Measurements from ENCODE around the gene SORBS2. TPM values are rescaled to one million over a fixed set of nuclear protein-coding genes. Genes with fewer than 3 reads are reported as not detected.

The SORBS2 gene
- total RNA-seq, 4 donors from 2014 or later, result 17.4 to 40.8 (median 21.9) TPM

- WGBS, result 34% methylated on average over 21 of the region's 21 CpGs
- peak in 1 of 2 donors; percentile 80 for DNase-seq (ENCODE audit: low spot score in 2 of 2)
- Histone ChIP-seq H3K27ac (peak overlapping the region; percentile 91), H3K27me3 (no peaks in the 10 kb centered on the region), H3K9me3 (no peaks in the 10 kb centered on the region), H3K36me3 (no peaks in the 10 kb centered on the region), H3K4me1 (peaks cover 25% of the 10 kb centered on the region), H3K4me3 (no peak overlapping the region)
- TF ChIP-seq POLR2A (IDR thresholded peaks at IDR 0.05) (no peak), POLR2AphosphoS5 (IDR thresholded peaks at IDR 0.05) (no peak), CTCF (IDR thresholded peaks at IDR 0.05) (no peak), EP300 (IDR thresholded peaks at IDR 0.05) (no peak)
Measured at GRCh38 chr4:185567381-185568376, 244.3 kb downstream of the SORBS2 start.

DNA sequence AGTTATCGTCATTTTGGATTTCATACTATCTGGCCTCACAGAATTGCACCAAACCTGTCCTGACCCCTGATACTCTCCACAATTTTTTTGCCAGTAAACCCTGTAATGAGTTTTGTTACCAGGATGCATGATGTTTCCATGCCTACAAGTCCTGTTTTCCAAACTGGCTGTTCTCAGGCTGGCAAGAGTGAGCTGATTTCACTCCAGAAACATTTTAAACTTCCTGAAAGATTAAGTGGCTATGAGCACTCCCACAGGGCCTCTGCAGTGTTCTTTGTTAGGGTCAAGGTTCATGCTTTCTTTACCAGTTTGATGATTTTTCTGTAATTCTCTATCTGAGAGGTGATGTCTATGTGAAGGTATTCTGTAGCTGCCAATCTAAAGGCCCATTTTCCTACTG lies 245.0 kb downstream of the SORBS2 start:
- DNase-seq (ENCODE audit: low spot score in 2 of 2), result no peak
- Histone ChIP-seq H3K27me3 (no peaks in the 10 kb centered on the region), H3K36me3 (no peaks in the 10 kb centered on the region), H3K27ac (peak overlapping the region; percentile 91), H3K4me3 (no peak overlapping the region), H3K9me3 (no peaks in the 10 kb centered on the region), H3K4me1 (peaks cover 25% of the 10 kb centered on the region)
- TF ChIP-seq CTCF (IDR thresholded peaks at IDR 0.05), result no peak
- TF ChIP-seq POLR2AphosphoS5 (IDR thresholded peaks at IDR 0.05), result no peak
- no peak for TF ChIP-seq POLR2A (IDR thresholded peaks at IDR 0.05)
- TF ChIP-seq EP300 (IDR thresholded peaks at IDR 0.05), result no peak
- 26% methylated on average over 1 of the region's 1 CpG for WGBS

- H3K36me3 ChIP-seq, result no peaks in the 10 kb centered on the region
- peaks cover 25% of the 10 kb centered on the region for H3K4me1 ChIP-seq
- H3K27ac ChIP-seq, result peak overlapping the region; percentile 91
- TF ChIP-seq CTCF (IDR thresholded peaks at IDR 0.05) (no peak), POLR2AphosphoS5 (IDR thresholded peaks at IDR 0.05) (no peak), POLR2A (IDR thresholded peaks at IDR 0.05) (no peak), EP300 (IDR thresholded peaks at IDR 0.05) (no peak)
- H3K4me3 ChIP-seq, result no peak overlapping the region
- no peak for DNase-seq (ENCODE audit: low spot score in 2 of 2)
- no peaks in the 10 kb centered on the region for H3K27me3 ChIP-seq
- WGBS, result 44% methylated on average over 8 of the region's 8 CpGs
- H3K9me3 ChIP-seq, result no peaks in the 10 kb centered on the region
Measured at GRCh38 chr4:185566425-185566824, 245.6 kb downstream of the SORBS2 start.

DNA sequence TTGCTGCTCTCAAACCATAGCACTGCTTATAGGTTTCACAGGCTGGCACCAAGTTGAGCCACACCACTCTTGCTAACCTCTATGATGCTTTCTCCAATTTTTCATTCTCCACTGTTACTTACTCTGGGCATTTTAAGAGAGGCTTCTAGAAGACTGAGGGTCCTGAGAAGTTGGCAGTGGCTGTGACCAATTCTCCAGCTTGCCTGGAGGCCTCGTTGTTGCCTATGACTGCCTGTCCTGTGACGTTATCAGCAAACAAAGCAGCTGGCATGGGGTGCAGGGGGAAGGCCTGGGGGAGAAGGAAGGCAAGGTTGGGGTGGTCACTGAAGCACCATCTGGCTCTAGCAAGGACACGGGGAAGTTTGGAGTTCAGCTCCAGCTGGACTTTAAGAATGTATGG lies 246.3 kb downstream of the SORBS2 start:
- peaks cover 25% of the 10 kb centered on the region for H3K4me1 ChIP-seq
- TF ChIP-seq POLR2A (IDR thresholded peaks at IDR 0.05) (no peak), POLR2AphosphoS5 (IDR thresholded peaks at IDR 0.05) (no peak), EP300 (IDR thresholded peaks at IDR 0.05) (no peak), CTCF (IDR thresholded peaks at IDR 0.05) (no peak)
- H3K36me3 ChIP-seq, result no peaks in the 10 kb centered on the region
- no peak for DNase-seq (ENCODE audit: low spot score in 2 of 2)
- H3K9me3 ChIP-seq, result no peaks in the 10 kb centered on the region
- H3K27ac ChIP-seq, result peak overlapping the region; percentile 91
- no peaks in the 10 kb centered on the region for H3K27me3 ChIP-seq
- WGBS, result 75% methylated on average over 3 of the region's 3 CpGs
- H3K4me3 ChIP-seq, result no peak overlapping the region

DNA sequence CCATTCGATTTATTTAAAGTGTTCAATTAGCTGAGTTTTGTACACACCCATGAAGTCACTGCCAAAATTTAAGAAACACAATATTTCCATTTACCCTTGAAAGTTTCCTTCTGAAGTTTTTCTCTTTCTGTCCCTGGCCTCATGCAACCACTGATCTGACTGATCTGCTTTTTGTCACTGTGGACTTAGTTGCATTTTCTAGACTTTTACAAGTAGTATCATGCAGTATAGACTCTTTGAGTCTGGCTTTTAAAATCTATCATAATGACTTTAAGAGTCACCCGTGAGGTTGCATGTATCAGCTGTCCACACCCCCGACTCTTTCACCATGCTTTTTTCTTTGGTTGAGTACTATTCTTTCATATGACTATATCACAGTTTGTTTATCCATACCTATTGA lies 247.6 kb downstream of the SORBS2 start:
- no peak for TF ChIP-seq CTCF (IDR thresholded peaks at IDR 0.05)
- no peak for TF ChIP-seq EP300 (IDR thresholded peaks at IDR 0.05)
- no peak for TF ChIP-seq POLR2AphosphoS5 (IDR thresholded peaks at IDR 0.05)
- TF ChIP-seq POLR2A (IDR thresholded peaks at IDR 0.05), result no peak
- Histone ChIP-seq H3K36me3 (no peaks in the 10 kb centered on the region), H3K27me3 (no peaks in the 10 kb centered on the region), H3K9me3 (no peaks in the 10 kb centered on the region), H3K4me3 (no peak overlapping the region), H3K27ac (no peak overlapping the region), H3K4me1 (peaks cover 25% of the 10 kb centered on the region)
- no peak for DNase-seq (ENCODE audit: low spot score in 2 of 2)
- WGBS, result 69% methylated on average over 3 of the region's 3 CpGs

All from suprapubic skin (tissue), 4 donors.